Parathyroid adenoma (tissue), 2 donors: ENCODE measurements around the gene STXBP6.

Experiments used
- H2AFZ ChIP-seq: fragments of 300-600 bp; sonication (generic); one replicate; pipeline ENCODE4 v1.7.0; 2017; ENCODE audit warnings: antibody characterized with exemption, mild to moderate bottlenecking
- H3K27ac ChIP-seq: fragments of 300-600 bp; sonication (generic); one replicate; pipeline ENCODE4 v1.7.0; 2017
- H3K27me3 ChIP-seq: fragments of 300-600 bp; sonication (generic); one replicate; pipeline ENCODE4 v1.7.0; 2017; ENCODE audit warnings: low read length; ENCODE audit not compliant: control insufficient read depth, insufficient read depth
- H3K36me3 ChIP-seq: fragments of 300-600 bp; sonication (generic); one replicate; pipeline ENCODE4 v1.7.0; 2017; ENCODE audit warnings: low read length; ENCODE audit not compliant: control insufficient read depth, insufficient read depth
- H3K4me1 ChIP-seq: fragments of 300-600 bp; sonication (generic); one replicate; pipeline ENCODE4 v1.7.0; 2017; ENCODE audit warnings: control low read depth
- H3K4me2 ChIP-seq: fragments of 300-600 bp; sonication (generic); one replicate; pipeline ENCODE4 v1.7.0; 2017; ENCODE audit warnings: low read length
- H3K4me3 ChIP-seq: fragments of 300-600 bp; sonication (generic); one replicate; pipeline ENCODE4 v1.7.0; 2017; ENCODE audit warnings: low read depth, low read length
- H3K79me2 ChIP-seq: fragments of 300-600 bp; sonication (generic); one replicate; pipeline ENCODE4 v1.7.0; 2017; ENCODE audit warnings: control low read depth
- H3K9ac ChIP-seq: fragments of 300-600 bp; sonication (generic); one replicate; pipeline ENCODE4 v1.7.0; 2017; ENCODE audit warnings: mild to moderate bottlenecking
- H3K9me3 ChIP-seq: fragments of 300-600 bp; sonication (generic); one replicate; pipeline ENCODE4 v1.7.0; 2017; ENCODE audit warnings: low read length; ENCODE audit not compliant: control insufficient read depth
- CTCF ChIP-seq: fragments of 300-600 bp; sonication (generic); IDR thresholded peaks from one replicate; pipeline ENCODE4 v1.7.0; 2017; ENCODE audit warnings: antibody characterized with exemption, mild to moderate bottlenecking
- donor health status: primary hyperparathyroidism.

The STXBP6 gene

GRCh38 chr14:25086821-25087396, 37.0 kb upstream of the STXBP6 start:
- H3K9ac ChIP-seq = no peak overlapping the region
- no peak overlapping the region for H2AFZ ChIP-seq

GRCh38 chr14:25086081-25086480, 36.1 kb upstream of the STXBP6 start:
- Histone ChIP-seq H3K36me3 (no peaks in the 10 kb centered on the region), H2AFZ (no peak overlapping the region), H3K27me3 (no peaks in the 10 kb centered on the region), H3K4me3 (no peak overlapping the region), H3K27ac (no peak overlapping the region), H3K79me2 (no peaks in the 10 kb centered on the region), H3K4me1 (no peaks in the 10 kb centered on the region), H3K9me3 (no peaks in the 10 kb centered on the region), H3K9ac (no peak overlapping the region), H3K4me2 (no peak overlapping the region)
- TF ChIP-seq CTCF = no peak

More at GRCh38 chr14:25086821-25087396, 37.0 kb upstream of the STXBP6 start:
- no peaks in the 10 kb centered on the region for H3K9me3 ChIP-seq
- H3K4me3 ChIP-seq = no peak overlapping the region
- H3K36me3 ChIP-seq = no peaks in the 10 kb centered on the region
- H3K4me1 ChIP-seq = no peaks in the 10 kb centered on the region
- H3K27ac ChIP-seq = no peak overlapping the region
- TF ChIP-seq CTCF = no peak
- H3K79me2 ChIP-seq = no peaks in the 10 kb centered on the region
- no peak overlapping the region for H3K4me2 ChIP-seq
- no peaks in the 10 kb centered on the region for H3K27me3 ChIP-seq

GRCh38 chr14:25080682-25081081, 30.7 kb upstream of the STXBP6 start:
- Histone ChIP-seq H3K27ac (no peak overlapping the region), H3K79me2 (no peaks in the 10 kb centered on the region), H3K9ac (no peak overlapping the region), H3K9me3 (no peaks in the 10 kb centered on the region), H3K4me1 (no peaks in the 10 kb centered on the region), H3K4me2 (no peak overlapping the region), H3K27me3 (no peaks in the 10 kb centered on the region), H3K36me3 (no peaks in the 10 kb centered on the region), H2AFZ (no peak overlapping the region), H3K4me3 (no peak overlapping the region)
- no peak for TF ChIP-seq CTCF

- Histone ChIP-seq H3K4me3 (no peak overlapping the region), H2AFZ (no peak overlapping the region), H3K9me3 (no peaks in the 10 kb centered on the region), H3K27ac (no peak overlapping the region), H3K79me2 (no peaks in the 10 kb centered on the region), H3K4me1 (no peaks in the 10 kb centered on the region), H3K36me3 (no peaks in the 10 kb centered on the region), H3K4me2 (no peak overlapping the region), H3K27me3 (no peaks in the 10 kb centered on the region), H3K9ac (no peak overlapping the region)
- TF ChIP-seq CTCF = no peak
Measured at GRCh38 chr14:25079311-25079710, 29.4 kb upstream of the STXBP6 start.

GRCh38 chr14:25074099-25074685, 24.2 kb upstream of the STXBP6 start:
- no peaks in the 10 kb centered on the region for H3K9me3 ChIP-seq
- no peak overlapping the region for H2AFZ ChIP-seq
- no peak for TF ChIP-seq CTCF
- H3K9ac ChIP-seq = no peak overlapping the region
- no peaks in the 10 kb centered on the region for H3K4me1 ChIP-seq
- H3K27ac ChIP-seq = no peak overlapping the region
- H3K4me2 ChIP-seq = no peak overlapping the region
- no peak overlapping the region for H3K4me3 ChIP-seq
- no peaks in the 10 kb centered on the region for H3K79me2 ChIP-seq
- no peaks in the 10 kb centered on the region for H3K27me3 ChIP-seq
- no peaks in the 10 kb centered on the region for H3K36me3 ChIP-seq
